Smooth muscle cell of the brain vasculature (primary cell): Measurements from ENCODE around the gene IL20RB.
"Not testable (repeated sequence)": the region's sequence is repeated elsewhere in the genome, so short reads cannot be mapped to it uniquely, and the experiment has no call there.

Experiments
- DNase-seq: peaks from one replicate; pipeline ENCODE4 v3.0.0-alpha.2; 2012; ENCODE audit warnings: low read depth, low spot score

IL20RB gene

DNA sequence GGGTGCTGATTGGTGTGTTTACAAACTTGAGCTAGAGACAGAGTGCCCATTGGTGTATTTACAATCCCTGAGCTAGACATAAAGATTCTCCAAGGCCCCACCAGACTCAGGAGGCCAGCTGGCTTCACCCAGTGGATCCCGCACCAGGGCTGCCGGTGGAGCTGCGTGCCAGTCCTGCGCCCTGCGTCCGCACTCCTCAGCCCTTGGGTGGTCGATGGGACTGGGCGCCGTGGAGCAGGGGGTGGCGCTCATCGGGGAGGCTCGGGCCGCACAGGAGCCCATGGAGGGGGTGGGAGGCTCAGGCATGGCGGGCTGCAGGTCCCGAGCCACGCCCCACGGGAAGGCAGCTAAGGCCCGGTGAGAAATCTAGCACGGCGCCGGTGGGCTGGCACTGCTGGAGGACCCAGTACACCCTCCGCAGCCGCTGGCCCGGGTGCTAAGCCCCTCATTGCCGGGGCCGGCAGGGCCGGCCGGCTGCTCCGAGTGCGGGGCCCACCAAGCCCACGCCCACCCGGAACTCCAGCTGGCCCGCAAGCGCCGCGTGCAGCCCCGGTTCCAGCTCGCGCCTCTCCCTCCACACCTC is 29.7 kb downstream of the IL20RB start:
- DNase-seq: not testable (repeated sequence)

DNA sequence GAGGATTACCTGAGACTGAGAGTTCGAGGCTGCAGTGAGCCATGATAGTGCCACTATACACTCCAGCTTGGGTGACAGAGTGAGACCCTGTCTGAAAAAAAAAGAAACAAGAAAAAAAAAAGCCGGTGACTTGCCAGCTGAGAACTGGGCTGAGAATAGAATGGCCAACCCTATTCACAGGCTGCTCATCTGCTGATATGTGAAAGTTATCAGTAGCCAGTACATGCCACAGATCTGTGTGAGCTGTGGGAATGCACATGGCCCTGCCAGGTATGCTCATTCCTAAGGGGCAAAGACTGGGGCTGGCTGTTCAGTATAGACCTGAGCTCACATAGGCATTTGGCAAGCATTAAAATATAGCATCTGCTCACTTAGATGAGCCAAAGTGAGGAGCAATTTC is 30.9 kb downstream of the IL20RB start:
- no peak for DNase-seq

DNA sequence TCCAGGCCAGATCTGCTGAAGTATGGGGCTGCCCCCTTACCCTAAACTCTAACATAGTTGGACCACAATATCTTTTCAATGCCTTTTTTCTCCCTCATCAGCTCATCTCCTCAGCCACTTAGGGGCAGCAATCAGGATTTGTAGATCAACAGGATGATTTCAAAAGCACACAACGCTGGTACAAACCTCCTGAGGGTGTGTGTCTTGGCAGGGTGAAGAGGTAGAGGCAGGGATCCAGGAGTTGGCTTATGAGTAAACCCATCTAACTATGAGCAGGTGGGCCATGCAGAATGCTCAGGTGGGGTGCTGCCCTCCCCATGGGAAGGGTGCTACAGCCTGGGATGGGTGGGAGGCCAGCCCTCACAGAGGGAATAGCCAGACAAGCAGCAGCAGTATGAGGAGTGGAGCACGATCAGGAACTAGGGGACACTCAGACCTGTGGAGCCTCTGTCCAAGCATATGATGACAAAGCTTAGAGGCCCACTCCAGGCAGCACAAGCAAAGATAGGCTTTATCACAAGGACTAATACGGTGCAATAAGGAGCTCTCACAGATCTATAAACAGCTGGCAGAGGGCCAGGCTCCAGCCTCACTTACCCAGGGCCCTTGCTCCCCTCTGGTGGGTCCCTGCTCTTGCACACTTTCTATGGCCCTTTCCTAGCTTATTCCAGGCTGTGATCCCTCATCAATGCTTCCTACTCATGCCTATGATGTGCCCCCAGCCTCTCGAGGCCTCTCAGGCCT is 32.2 kb downstream of the IL20RB start:
- no peak for DNase-seq

DNA sequence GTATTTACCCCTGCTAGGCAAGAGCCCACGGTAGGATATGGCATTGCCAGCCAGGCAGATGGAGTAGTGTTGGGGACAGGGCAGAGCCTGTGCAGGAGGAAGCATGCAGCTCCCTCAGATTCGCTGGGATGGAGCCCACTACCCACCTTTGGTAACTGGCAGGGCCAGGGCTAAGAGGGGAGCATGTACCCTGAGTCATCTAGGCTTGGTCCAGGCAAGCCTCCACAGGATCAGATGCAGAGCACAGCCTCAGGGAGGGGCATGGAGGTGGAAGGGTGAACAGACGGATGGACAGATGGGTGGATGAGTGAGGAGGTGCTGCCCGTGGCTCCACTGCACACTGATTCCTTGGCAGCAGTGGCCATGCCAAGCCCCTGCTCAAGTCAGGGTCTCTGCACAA is 33.0 kb downstream of the IL20RB start:
- DNase-seq: no peak

DNA sequence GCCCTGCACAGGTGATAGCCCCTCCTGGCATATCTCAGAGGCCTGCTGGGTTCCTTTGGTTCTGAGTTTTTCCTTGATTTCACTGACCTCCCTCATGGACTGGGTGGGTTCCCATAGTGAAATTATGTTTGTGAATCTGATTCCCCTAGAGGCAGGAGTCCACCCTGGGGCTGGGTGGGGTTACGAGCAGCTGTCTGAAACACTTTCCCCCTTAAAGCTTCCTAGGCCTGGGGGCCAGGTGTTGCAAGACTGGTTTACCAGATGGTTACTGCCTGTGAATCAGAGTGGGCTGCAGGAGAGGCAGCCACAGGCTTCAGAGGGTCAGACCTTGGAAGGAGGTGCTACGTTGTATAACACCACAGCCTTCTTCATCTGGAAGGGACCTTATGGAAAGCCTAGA is 34.3 kb downstream of the IL20RB start:
- DNase-seq: no peak

DNA sequence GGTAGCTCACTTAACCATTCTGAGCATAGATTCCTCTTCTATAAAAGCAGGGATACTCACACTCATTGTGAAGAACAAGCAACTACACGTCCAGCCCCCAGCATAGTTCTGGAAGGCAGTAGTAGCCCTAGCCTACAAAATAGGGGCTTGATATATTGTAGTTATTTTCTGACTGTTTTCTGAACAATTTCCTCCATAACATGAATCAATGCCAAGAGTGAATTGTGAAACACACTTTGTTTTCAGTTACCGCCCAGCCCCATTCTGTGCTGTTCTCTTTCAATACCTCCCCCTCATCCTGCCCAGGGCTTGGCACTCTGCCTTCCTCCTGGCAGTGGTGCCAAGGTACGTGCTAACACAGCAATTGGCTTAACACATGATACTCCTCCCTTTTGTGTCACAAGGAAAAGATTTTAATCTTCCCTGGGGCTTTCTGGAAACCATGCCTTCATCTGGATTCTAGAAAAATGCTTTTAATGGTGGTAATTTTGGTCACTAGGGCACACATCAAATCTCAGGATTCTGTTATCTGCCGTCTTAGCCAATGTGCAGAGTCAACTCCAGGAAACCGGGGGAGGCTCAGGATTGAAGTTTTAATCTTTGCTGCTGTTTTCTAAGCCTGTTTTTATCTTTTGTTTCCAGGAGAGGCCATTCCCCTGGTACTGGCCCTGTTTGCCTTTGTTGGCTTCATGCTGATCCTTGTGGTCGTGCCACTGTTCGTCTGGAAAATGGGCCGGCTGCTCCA is 37.2 kb downstream of the IL20RB start:
- no peak for DNase-seq

DNA sequence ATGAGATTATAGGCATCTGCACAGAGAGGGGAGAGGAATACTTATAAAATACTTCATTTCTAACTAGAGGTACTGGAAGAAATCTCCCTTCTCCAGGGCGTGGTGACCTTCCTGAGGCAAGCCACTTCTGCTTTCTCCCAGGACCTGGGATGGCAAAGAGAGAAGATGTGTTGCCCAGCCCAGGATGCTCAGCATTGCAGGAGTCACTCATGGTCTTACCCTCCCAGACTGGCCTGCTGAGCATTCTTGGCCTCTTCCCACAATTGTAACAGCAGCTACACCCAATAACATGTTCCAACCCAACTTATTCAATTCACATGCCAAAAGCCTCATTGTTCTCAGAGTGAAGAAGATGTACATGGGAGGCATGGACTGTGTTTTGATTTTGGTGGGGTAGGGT is 37.9 kb downstream of the IL20RB start:
- no peak for DNase-seq

DNA sequence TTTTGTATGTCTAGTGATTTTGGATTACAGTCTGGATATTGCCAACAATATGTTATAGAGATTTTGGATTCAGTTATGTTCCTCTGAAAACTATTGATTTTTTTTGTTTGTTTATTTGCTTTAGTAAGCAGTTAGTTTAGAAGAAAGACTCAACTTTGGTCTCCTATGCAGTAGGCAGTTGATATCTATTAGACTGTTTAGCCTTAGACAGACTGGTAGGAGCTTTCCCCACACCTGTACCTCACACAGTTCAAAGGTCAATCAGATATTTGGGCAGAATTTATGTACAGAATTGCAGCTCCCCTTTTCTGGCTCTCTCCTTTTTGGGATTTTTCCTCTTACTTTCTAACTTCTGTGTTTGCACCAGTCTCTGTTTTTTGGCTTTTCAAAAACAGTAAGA is 42.3 kb downstream of the IL20RB start:
- DNase-seq: no peak

DNA sequence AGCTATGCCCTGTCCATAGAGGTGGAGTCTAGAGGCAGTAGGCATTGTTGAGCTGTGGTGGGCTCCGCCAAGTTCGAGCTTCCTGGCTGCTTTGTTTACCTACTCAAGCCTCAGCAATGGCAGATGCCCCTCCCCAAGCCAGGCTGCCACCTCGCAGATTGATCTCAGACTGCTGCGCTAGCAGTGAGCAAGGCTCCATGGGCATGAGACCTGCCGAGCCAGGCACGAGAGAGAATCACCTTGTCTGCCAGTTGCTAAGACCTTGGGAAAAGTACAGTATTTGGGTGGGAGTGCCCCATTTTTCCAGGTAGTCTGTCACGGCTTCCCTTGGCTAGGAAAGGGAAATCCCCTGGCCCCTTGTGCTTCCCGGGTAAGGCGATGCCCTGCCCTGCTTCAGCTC is 49.6 kb downstream of the IL20RB start:
- not testable (repeated sequence) for DNase-seq

DNA sequence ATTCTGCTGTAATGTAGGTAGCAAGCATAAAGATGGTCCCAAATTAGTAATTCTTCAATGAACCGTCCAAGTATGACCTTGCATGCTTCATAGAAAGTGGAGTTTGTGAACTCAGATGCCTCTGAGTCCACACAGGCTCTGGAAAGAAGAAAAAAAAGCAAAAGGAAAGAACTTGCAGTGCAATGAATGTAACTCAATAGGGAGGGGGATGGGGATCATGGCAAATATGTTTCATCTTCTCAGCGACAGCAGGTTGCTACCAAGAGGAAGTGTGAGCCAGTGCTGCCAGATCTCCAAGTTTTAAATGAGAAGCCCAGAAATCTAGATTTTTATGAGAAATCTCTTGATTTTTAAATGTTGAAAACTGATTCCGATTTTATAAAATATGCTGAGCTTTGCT is 50.3 kb downstream of the IL20RB start:
- no peak for DNase-seq

DNA sequence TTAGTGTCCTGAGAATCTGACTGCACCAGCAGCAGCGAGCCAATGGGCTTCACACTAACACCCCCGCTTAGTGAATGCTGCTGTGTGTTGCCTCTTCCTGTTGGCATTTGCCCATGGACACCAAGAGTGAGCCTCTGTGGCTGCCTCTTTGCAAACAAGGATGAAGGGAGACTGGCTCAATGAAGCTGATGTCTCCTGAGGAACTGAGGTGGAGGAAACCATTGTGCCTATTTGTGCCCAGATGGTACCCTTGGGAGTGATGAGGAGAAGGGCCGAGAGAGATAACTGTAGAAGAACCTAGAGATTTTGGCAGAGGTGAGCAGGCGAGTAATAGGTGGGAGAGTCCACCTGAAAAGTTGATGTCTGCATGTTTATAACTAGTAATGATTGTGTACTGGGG is 51.2 kb downstream of the IL20RB start:
- DNase-seq: no peak

DNA sequence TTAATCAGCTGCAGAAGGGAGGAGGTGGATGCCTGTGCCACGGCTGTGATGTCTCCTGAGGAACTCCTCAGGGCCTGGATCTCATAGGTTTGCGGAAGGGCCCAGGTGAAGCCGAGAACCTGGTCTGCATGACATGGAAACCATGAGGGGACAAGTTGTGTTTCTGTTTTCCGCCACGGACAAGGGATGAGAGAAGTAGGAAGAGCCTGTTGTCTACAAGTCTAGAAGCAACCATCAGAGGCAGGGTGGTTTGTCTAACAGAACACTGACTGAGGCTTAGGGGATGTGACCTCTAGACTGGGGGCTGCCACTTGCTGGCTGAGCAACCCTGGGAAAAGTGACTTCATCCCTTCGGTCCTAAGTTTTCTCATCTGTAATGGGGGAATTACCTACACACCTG is 52.4 kb downstream of the IL20RB start:
- DNase-seq: no peak

DNA sequence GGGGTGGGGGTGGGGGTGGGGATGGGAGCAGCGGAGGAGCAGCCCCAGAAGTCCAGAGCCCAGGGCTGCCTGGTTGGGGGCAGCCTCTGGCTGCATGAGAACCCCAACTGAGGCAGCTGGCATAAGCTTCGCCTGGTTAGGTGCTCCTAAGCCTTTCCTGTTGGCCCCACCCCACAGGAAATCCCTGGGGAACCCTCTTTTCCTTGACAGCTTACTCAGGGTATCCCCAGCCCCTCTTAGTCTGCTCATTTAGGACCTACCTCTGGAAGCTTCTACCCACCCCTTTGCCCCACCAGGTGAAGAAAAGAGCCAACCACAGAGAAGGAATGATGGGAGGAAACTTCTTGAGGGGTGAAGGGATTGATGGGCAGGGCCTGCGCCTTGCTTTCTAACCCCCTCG is 53.4 kb downstream of the IL20RB start:
- no peak for DNase-seq

DNA sequence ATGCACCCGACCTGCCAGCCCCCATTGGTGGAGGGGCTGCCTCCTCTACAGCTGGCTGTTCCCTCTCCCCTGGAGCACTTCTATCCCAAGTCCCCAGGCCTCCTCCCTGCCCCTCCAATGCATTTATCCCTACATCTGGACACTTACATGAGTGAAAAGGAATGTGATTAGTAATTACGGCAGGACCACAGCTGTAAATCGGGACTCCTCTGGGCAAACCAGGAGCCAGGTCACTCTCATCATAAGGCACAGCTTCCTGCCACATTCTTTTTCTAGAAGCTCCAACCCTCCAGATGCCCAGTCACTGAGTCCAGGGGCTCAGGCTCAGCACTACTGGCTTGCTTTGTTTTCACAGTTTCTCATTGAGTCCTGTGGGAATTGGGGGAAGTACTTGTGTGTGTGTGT is 54.3 kb downstream of the IL20RB start:
- DNase-seq: no peak

DNA sequence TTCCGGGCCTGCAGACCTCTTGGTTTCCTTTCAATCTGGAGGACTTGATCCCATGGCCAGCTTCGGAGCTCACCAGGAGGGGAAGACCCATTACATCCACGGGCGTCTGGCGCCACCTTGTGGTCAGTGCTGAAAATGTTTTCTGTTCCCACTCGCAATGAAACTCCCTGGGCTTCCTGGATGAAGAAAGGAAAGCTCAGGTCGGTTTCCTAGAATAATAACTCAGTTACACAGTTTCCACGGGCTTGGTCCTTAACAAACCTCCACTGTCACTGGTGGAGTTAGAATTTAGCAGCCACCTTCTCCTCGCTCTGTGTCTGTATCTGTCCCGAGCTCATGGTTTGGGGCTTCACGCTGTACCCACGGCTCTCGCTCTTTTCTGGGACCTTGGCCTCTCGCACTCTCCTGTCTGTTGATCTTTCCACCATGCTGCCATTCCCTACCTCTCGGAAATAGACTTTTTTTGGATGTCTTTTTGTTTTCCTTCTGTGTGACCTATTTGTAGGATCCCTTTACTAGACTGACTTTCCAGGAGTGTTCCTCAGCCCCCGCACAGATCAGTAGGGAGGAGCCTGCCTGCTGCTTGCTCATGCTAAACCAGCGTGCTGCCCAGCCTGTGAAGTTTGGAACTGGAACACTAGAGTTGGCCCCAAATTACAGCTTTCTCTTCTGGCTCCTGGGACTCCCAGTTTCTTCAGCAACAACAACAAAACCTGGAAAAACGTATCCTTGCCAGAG is 56.3 kb downstream of the IL20RB start:
- peak; percentile 82 for DNase-seq

DNA sequence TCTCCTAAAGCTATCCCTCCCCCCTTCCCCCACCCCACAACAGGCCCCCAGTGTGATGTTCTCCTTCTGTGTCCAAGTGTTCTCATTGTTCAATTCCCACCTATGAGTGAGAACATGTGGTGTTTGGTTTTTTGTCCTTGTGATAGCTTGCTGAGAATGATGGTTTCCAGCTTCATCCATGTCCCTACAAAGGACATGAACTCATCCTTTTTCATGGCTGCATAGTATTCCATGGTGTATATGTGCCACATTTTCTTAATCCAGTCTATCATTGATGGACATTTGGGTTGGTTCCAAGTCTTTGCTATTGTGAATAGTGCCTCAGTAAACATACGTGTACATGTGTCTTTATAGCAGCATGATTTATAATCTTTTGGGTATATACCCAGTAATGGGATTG is 59.5 kb downstream of the IL20RB start:
- not testable (repeated sequence) for DNase-seq

DNA sequence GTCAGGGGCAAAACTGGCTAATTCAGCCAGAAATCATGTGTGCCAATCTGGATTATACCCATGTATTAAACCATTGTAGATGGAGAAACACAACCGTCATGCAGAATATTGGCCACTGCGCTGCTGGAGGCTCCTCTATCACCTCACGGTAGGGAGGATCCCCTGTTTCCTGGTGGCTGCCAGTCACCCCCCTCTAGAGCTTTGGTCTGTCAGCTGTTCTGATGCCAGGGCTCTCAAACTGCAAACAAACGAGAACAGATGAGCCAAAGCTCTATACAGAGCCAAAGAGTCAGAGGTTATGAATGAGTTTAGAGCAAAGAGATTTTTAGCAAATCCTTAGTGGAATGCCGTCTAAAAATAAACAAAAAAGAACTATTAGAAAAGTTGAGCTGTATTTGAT is 62.5 kb downstream of the IL20RB start:
- DNase-seq: no peak

DNA sequence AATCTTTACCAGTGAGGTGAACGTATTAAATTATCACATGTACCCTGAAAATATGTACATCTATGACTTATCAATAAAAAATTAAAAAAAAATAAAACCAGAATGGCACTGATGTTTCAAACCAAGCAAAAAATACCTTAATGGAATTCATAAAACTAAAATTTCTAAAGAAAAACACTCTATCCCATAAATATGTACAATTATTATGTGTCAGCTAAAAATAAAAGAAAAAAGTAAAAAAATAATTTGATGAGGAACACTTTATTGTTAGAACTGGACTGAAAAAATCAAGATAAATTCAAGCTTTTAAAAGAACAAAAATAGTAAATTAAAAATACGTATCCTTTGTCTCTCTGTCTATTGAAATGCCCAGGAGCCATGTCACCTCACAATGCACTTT is 63.1 kb downstream of the IL20RB start:
- DNase-seq: no peak

DNA sequence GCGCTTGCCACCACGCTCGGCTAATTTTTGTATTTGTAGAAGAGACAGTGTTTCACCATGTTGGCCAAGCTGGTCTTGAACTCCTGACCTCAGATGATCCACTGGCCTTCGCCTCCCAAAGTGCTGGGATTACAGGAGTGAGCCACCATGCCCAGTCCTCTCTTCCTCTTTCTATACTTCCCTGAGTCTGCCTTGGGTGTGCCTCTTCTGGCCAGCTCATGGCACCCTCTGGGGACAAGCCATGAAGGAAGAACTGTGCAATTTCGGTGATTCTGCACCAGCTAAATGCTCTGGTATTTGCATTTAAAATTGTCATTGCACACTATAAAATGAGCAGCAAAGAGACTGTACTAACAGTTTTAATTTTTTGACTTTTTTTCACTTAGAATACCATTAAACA is 66.6 kb downstream of the IL20RB start:
- no peak for DNase-seq

DNA sequence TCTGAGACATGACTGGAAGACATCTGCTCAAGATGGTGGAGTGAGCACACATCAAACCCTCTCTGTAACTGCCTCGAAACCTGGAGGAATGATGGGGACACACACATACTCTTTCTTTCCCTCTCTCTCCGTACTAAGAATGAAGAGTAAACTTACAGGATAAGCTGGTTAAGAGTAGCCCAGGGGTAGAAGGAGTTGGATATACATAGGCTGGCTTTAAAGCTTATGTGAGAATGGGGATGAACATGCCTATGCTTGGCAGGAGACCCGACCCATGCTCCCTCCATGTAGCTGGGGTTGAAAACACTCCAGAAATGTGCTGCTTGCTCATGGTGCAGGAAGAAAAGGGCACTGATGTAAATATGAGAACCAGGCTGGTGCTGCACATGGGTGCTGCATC is 68.9 kb downstream of the IL20RB start:
- no peak for DNase-seq

DNA sequence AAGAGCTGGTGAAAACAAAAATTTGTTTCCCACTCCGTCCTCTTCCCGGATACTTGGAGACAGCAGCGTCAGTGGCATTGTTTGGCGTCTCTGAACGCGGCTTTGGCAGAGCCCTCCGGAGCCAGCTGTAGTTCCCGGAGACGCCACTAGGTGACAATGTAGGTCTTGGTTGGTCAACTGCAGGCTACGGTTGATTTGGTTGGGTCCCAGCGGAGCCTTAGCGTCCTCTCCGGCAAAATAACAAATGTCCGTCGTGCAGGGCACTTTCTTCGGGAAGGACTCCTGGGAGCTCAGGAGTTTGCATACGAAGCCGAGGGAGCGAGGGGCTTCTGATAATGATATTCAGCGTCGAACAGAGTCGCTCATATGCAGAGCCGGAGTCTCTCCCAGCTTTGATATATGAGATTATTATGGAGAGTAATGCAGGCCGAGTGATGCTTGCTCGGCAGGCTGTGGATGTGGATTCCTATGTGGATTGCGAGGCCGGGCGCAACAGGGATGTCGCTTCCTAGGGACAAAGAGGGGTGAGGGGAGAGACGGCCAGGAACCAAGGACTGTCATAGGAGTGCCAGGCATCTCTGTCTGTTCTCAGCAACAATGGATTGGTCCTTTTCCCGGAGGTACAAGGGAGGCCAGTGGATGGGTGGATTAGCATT is 74.8 kb downstream of the IL20RB start:
- peak; percentile 51 for DNase-seq

DNA sequence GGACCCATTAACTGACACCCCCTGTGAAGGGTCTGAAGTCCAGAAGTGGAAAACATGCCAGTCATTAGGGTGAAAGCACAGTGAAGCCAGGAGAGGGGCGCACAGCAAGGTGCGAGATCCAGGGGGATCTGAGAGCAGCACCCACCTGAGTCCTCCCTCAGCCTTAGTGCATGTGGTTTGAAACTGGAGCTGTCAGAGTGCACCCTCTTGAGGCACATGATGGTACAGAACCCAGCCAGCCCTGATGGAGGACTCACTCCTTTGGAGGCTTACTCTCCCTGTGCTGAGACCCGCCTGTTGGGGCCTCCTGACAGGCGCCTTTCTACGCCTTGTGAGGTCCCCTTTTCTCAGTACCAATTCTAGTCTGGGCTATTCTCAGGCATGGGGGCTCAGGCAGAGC is 77.8 kb downstream of the IL20RB start:
- DNase-seq: no peak
